H1 (cell line): ENCODE results near the gene UPF1. TPM values are rescaled to one million over a fixed set of nuclear protein-coding genes. Genes with fewer than 3 reads are reported as not detected.

Source experiments
- ATF2 ChIP-seq: IDR thresholded peaks from 2 replicates; pipeline ENCODE4 v1.6.1; 2012; ENCODE audit warnings: low read length, inconsistent platforms
- BCL11A ChIP-seq, 2 experiments: IDR thresholded peaks; one replicate each; pipeline ENCODE4 v1.6.1; 2011; ENCODE audit warnings: low read depth in 2 of 2, low read length in 2 of 2, mild to moderate bottlenecking in 2 of 2
- CEBPB ChIP-seq: IDR thresholded peaks from 2 replicates; pipeline ENCODE4 v1.6.1; 2012; ENCODE audit warnings: low read depth, low read length
- CREB1 ChIP-seq: IDR thresholded peaks from 2 replicates; pipeline ENCODE4 v1.6.1; 2012; ENCODE audit warnings: inconsistent platforms
- CTBP2 ChIP-seq: IDR thresholded peaks from 2 replicates; pipeline ENCODE4 v1.7.0; 2011; ENCODE audit warnings: borderline replicate concordance, mild to moderate bottlenecking, moderate library complexity, mixed read lengths, low read length; ENCODE audit not compliant: insufficient read depth, insufficient read length
- CTCF ChIP-seq, 3 experiments: IDR thresholded peaks; 1 replicate in 2 of 3; 2 replicates in 1 of 3; pipeline versions ENCODE4 v1.5.1 to v1.6.1; 2011; ENCODE audit warnings: low read length in 3 of 3, mild to moderate bottlenecking in 3 of 3, inconsistent platforms in 2 of 3, low read depth in 1 of 3, moderate library complexity in 1 of 3; ENCODE audit not compliant: insufficient read depth in 1 of 3; ENCODE audit errors: control extremely low read depth in 1 of 3
- HDAC6 ChIP-seq: IDR thresholded peaks from one replicate; pipeline ENCODE4 v1.7.1; 2012; ENCODE audit warnings: low read depth, mild to moderate bottlenecking, inconsistent platforms, low read length, moderate library complexity
- JUND ChIP-seq: IDR thresholded peaks from 2 replicates; pipeline ENCODE4 v1.6.1; 2011; ENCODE audit warnings: mild to moderate bottlenecking, improper control_type of control experiment, low read length
- KDM1A ChIP-seq: fragments of 200-600, 300-600 bp; sonication (generic); IDR thresholded peaks from 2 replicates; pipeline ENCODE4 v1.7.1; 2016; ENCODE audit warnings: mild to moderate bottlenecking, low read length, borderline replicate concordance
- KDM4A ChIP-seq: IDR thresholded peaks from one replicate; pipeline ENCODE4 v1.7.1; 2012; ENCODE audit warnings: low read depth, mild to moderate bottlenecking, moderate library complexity, low read length, inconsistent platforms; ENCODE audit not compliant: severe bottlenecking
- POLR2AphosphoS5 ChIP-seq: IDR thresholded peaks from 2 replicates; pipeline ENCODE4 v1.6.1; 2011; ENCODE audit warnings: low read depth, low read length
- RNF2 ChIP-seq: fragments of 200-900, 300-1000 bp; sonication (generic); IDR thresholded peaks from 2 replicates; pipeline ENCODE4 v1.7.1; 2016; ENCODE audit warnings: borderline replicate concordance, low read depth, mild to moderate bottlenecking, antibody characterized with exemption, low read length; ENCODE audit not compliant: poor library complexity, severe bottlenecking; ENCODE audit errors: missing control alignments
- TAF1 ChIP-seq: IDR thresholded peaks from 2 replicates; pipeline ENCODE4 v1.6.1; 2011; ENCODE audit warnings: mild to moderate bottlenecking, low read depth, low read length
- TAF7 ChIP-seq: optimal IDR thresholded peaks from 2 replicates; pipeline ENCODE3; 2011; ENCODE audit warnings: low read depth, mild to moderate bottlenecking, inconsistent platforms, low read length, moderate library complexity, borderline replicate concordance
- polyA plus RNA-seq, 7 experiments: library from polyadenylated mRNA; depleted of rRNA in 3 of 7; stranded (reverse) in 5 of 7; unstranded in 2 of 7; fragments of >200 nt in 5 of 7; fragments of 200-250 nt in 2 of 7; gene quantifications; 1 replicate in 5 of 7; 2 replicates in 1 of 7; 4 replicates in 1 of 7; pipeline versions ENCODE4 v1.2.1 to v1.2.3, GENCODE V29; 2011 to 2013; ENCODE audit warnings: missing spikeins in 2 of 7, mixed read lengths in 2 of 7
- total RNA-seq: library from RNA; stranded (reverse); fragmentation: NEBNext Ultra II Directional; extraction: Animal tissue kit (Norgen Biotek cat#: 25700); gene quantifications from 2 replicates; pipeline ENCODE4 v1.2.1, GENCODE V29; 2021

Gene UPF1
- total and polyA plus RNA-seq, 2 of the 8 experiments (the other 6 are each of a cell fraction or from before 2014, with no cell fraction given), result 46.4 to 62.0 TPM

GRCh38 chr19:18788529-18789421 lies 43.0 kb upstream of the UPF1 start (continued):
- TF ChIP-seq CREB1 (no peak), HDAC6 (no peak), BCL11A (IDR thresholded peaks at IDR 0.05; ENCODE audit: low read depth in 2 of 2, low read length in 2 of 2) (no peak), POLR2AphosphoS5 (no peak), KDM1A (no peak), JUND (no peak), CEBPB (no peak), TAF1 (no peak), TAF7 (no peak), CTCF (IDR thresholded peaks at IDR 0.05; ENCODE audit: control extremely low read depth in 1 of 3, insufficient read depth in 1 of 3, low read depth in 1 of 3, low read length in 3 of 3) (no peak), CTBP2 (no peak), KDM4A (peak; percentile 43), RNF2 (peak; percentile 34), ATF2 (no peak)
